ENCODE data around the gene HSP90AA1. TPM values are rescaled to one million over a fixed set of nuclear protein-coding genes. Genes with fewer than 3 reads are reported as not detected.
"Not testable (repeated sequence)": the region's sequence is repeated elsewhere in the genome, so short reads cannot be mapped to it uniquely, and the experiment has no call there.

HSP90AA1 gene
- total RNA-seq, 3 donors from 2014 or later = 1,385 to 1,509 (median 1,444) TPM

GRCh38 chr14:102085948-102086708 lies 716 bp downstream of the HSP90AA1 start:
- peaks cover 50% of the 10 kb centered on the region for H3K36me3 Mint-ChIP-seq (ENCODE audit: insufficient read depth)
- no peaks in the 10 kb centered on the region for H3K9me3 Mint-ChIP-seq
- ATAC-seq = peak; percentile 41 to 60
- H3K27me3 Mint-ChIP-seq (ENCODE audit: low read depth) = no peaks in the 10 kb centered on the region
- peak; percentile 55 for DNase-seq
- H3K4me3 Mint-ChIP-seq = peak overlapping the region; percentile 99
- H3K4me1 Mint-ChIP-seq (ENCODE audit: low read depth) = peaks cover 66% of the 10 kb centered on the region

GRCh38 chr14:102085488-102085887 lies 1.4 kb downstream of the HSP90AA1 start:
- H3K36me3 Mint-ChIP-seq (ENCODE audit: insufficient read depth) = peaks cover 56% of the 10 kb centered on the region
- ATAC-seq = no peak
- peak overlapping the region; percentile 99 for H3K4me3 Mint-ChIP-seq
- no peaks in the 10 kb centered on the region for H3K9me3 Mint-ChIP-seq
- H3K27me3 Mint-ChIP-seq (ENCODE audit: low read depth) = no peaks in the 10 kb centered on the region
- DNase-seq = no peak
- H3K4me1 Mint-ChIP-seq (ENCODE audit: low read depth) = peaks cover 68% of the 10 kb centered on the region

- ATAC-seq (no peak), DNase-seq (no peak)
- peak overlapping the region; percentile 99 for H3K4me3 Mint-ChIP-seq
- H3K9me3 Mint-ChIP-seq = no peaks in the 10 kb centered on the region
- peaks cover 66% of the 10 kb centered on the region for H3K4me1 Mint-ChIP-seq (ENCODE audit: low read depth)
- H3K27me3 Mint-ChIP-seq (ENCODE audit: low read depth) = no peaks in the 10 kb centered on the region
- peaks cover 62% of the 10 kb centered on the region for H3K36me3 Mint-ChIP-seq (ENCODE audit: insufficient read depth)
Observed at GRCh38 chr14:102084931-102085330, 1.9 kb downstream of the HSP90AA1 start.

GRCh38 chr14:102084522-102084921 lies 2.3 kb downstream of the HSP90AA1 start:
- H3K27me3 Mint-ChIP-seq (ENCODE audit: low read depth); DNase-seq; H3K9me3 Mint-ChIP-seq; ATAC-seq: not testable (repeated sequence)
- Mint-ChIP-seq H3K4me1 (ENCODE audit: low read depth) (peaks cover 63% of the 10 kb centered on the region), H3K4me3 (peak overlapping the region; percentile 99), H3K36me3 (ENCODE audit: insufficient read depth) (peaks cover 66% of the 10 kb centered on the region)

GRCh38 chr14:102081231-102082080 lies 5.4 kb downstream of the HSP90AA1 start:
- no peaks in the 10 kb centered on the region for H3K27me3 Mint-ChIP-seq (ENCODE audit: low read depth)
- DNase-seq (no peak), ATAC-seq (no peak)
- peaks cover 77% of the 10 kb centered on the region for H3K36me3 Mint-ChIP-seq (ENCODE audit: insufficient read depth)
- H3K4me1 Mint-ChIP-seq (ENCODE audit: low read depth) = peaks cover 50% of the 10 kb centered on the region
- H3K9me3 Mint-ChIP-seq = no peaks in the 10 kb centered on the region
- H3K4me3 Mint-ChIP-seq = peak overlapping the region; percentile 99

- Mint-ChIP-seq H3K27me3 (ENCODE audit: low read depth) (no peaks in the 10 kb centered on the region), H3K9me3 (no peaks in the 10 kb centered on the region), H3K36me3 (ENCODE audit: insufficient read depth) (peaks cover 68% of the 10 kb centered on the region), H3K4me3 (peak overlapping the region; percentile 33), H3K4me1 (ENCODE audit: low read depth) (peaks cover 47% of the 10 kb centered on the region)
- DNase-seq (no peak), ATAC-seq (no peak)
Observed at GRCh38 chr14:102080183-102081080, 6.4 kb downstream of the HSP90AA1 start.

GRCh38 chr14:102079700-102079979 lies 7.2 kb downstream of the HSP90AA1 start:
- Mint-ChIP-seq H3K27me3 (ENCODE audit: low read depth) (no peaks in the 10 kb centered on the region), H3K9me3 (no peaks in the 10 kb centered on the region), H3K36me3 (ENCODE audit: insufficient read depth) (peaks cover 60% of the 10 kb centered on the region), H3K4me3 (no peak overlapping the region), H3K4me1 (ENCODE audit: low read depth) (peaks cover 43% of the 10 kb centered on the region)
- DNase-seq (no peak), ATAC-seq (no peak)

GRCh38 chr14:102078831-102079699 lies 7.8 kb downstream of the HSP90AA1 start:
- no peak for DNase-seq
- no peaks in the 10 kb centered on the region for H3K27me3 Mint-ChIP-seq (ENCODE audit: low read depth)
- H3K4me3 Mint-ChIP-seq = no peak overlapping the region
- peaks cover 37% of the 10 kb centered on the region for H3K4me1 Mint-ChIP-seq (ENCODE audit: low read depth)
- peaks cover 57% of the 10 kb centered on the region for H3K36me3 Mint-ChIP-seq (ENCODE audit: insufficient read depth)
- ATAC-seq = peak in 1 of 2 donors; percentile 4
- H3K9me3 Mint-ChIP-seq = peaks cover 3% of the 10 kb centered on the region

GRCh38 chr14:102078361-102078791 lies 8.5 kb downstream of the HSP90AA1 start:
- DNase-seq; H3K4me3 Mint-ChIP-seq; H3K9me3 Mint-ChIP-seq; H3K27me3 Mint-ChIP-seq (ENCODE audit: low read depth): not testable (repeated sequence)
- Mint-ChIP-seq H3K4me1 (ENCODE audit: low read depth) (peaks cover 31% of the 10 kb centered on the region), H3K36me3 (ENCODE audit: insufficient read depth) (peaks cover 50% of the 10 kb centered on the region)
- ATAC-seq = peak in 1 of 2 donors; percentile 6

- Mint-ChIP-seq H3K27me3 (ENCODE audit: low read depth) (no peaks in the 10 kb centered on the region), H3K9me3 (peaks cover 3% of the 10 kb centered on the region), H3K4me1 (ENCODE audit: low read depth) (peaks cover 20% of the 10 kb centered on the region), H3K36me3 (ENCODE audit: insufficient read depth) (peaks cover 41% of the 10 kb centered on the region), H3K4me3 (no peak overlapping the region)
- DNase-seq = no peak
- ATAC-seq = peak in 1 of 2 donors; percentile 19
Observed at GRCh38 chr14:102077382-102077709, 9.5 kb downstream of the HSP90AA1 start.

GRCh38 chr14:102075155-102075554 lies 11.7 kb downstream of the HSP90AA1 start:
- peaks cover 3% of the 10 kb centered on the region for H3K9me3 Mint-ChIP-seq
- H3K4me1 Mint-ChIP-seq (ENCODE audit: low read depth) = peaks cover 8% of the 10 kb centered on the region
- peaks cover 20% of the 10 kb centered on the region for H3K36me3 Mint-ChIP-seq (ENCODE audit: insufficient read depth)
- no peak for DNase-seq
- H3K4me3 Mint-ChIP-seq = no peak overlapping the region
- H3K27me3 Mint-ChIP-seq (ENCODE audit: low read depth) = no peaks in the 10 kb centered on the region
- ATAC-seq = no peak

- Mint-ChIP-seq H3K9me3 (peaks cover 3% of the 10 kb centered on the region), H3K4me3 (no peak overlapping the region), H3K4me1 (ENCODE audit: low read depth) (peaks cover 7% of the 10 kb centered on the region), H3K36me3 (ENCODE audit: insufficient read depth) (peaks cover 13% of the 10 kb centered on the region), H3K27me3 (ENCODE audit: low read depth) (no peaks in the 10 kb centered on the region)
- ATAC-seq (no peak), DNase-seq (no peak)
Observed at GRCh38 chr14:102074415-102074964, 12.4 kb downstream of the HSP90AA1 start.

GRCh38 chr14:102071283-102071998 lies 15.4 kb downstream of the HSP90AA1 start:
- H3K27me3 Mint-ChIP-seq (ENCODE audit: low read depth) = no peaks in the 10 kb centered on the region
- no peak for ATAC-seq

More at GRCh38 chr14:102071283-102071998, 15.4 kb downstream of the HSP90AA1 start:
- H3K36me3 Mint-ChIP-seq (ENCODE audit: insufficient read depth) = peaks cover 3% of the 10 kb centered on the region
- H3K9me3 Mint-ChIP-seq = peaks cover 3% of the 10 kb centered on the region
- no peak overlapping the region for H3K4me3 Mint-ChIP-seq
- no peak for DNase-seq
- peaks cover 4% of the 10 kb centered on the region for H3K4me1 Mint-ChIP-seq (ENCODE audit: low read depth)
